Measurements from ENCODE around the gene RBKS. TPM values are rescaled to one million over a fixed set of nuclear protein-coding genes. Genes with fewer than 3 reads are reported as not detected.

Gene RBKS
- total RNA-seq, 4 donors from 2014 or later = 0.63 to 5.8 (median 2.5) TPM

DNA sequence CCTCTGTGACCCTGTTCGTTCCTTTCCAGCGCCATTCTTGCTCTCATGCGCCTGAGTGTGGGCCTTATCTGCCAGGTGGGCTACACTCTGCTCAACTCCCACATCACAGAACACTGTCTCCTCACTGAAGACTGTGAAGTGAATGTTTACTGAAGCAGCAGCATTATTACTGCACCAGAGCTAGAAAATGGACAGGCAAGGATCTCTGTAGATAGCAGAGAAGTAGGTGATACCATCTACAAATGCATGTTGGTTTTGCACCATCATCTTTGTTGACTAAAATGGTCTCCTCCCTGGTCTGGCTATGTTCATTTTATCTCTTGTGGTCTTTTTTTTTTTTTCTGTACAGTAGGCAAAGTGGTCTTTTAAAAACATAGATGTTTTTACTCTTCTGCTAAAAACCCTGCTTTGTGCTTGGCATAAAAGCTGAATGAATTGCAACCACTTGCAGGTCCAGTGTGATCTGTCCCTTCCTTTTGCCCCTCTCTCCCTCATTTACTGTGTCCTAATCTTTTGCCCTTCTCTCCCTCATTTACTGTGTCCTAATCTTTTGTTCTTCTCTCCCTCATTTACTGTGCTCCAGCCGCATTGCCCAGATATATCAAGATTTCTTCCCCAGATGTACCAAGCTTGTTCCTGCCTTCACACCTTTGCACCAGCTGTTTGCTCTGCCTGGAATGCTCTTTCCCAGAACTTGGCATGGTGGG is 35.7 kb upstream of the RBKS start:
- peaks cover 0 to 11% (median 2%) of the 10 kb centered on the region in 4 donors for H3K36me3 ChIP-seq
- H3K9me3 ChIP-seq = no peaks in the 10 kb centered on the region
- intact Hi-C loops (cut with DNase I) = no loop called here
- no peak overlapping the region for H3K4me3 ChIP-seq
- no peaks in the 10 kb centered on the region for H3K27me3 ChIP-seq
- no peaks in the 10 kb centered on the region for H3K4me1 ChIP-seq
- 95% methylated on average over 4 of the region's 4 CpGs for WGBS
- DNase-seq (ENCODE audit: extremely low spot score) = no peak
- no peak for TF ChIP-seq POLR2A (IDR thresholded peaks at IDR 0.05; ENCODE audit: low read depth)
- no peak for TF ChIP-seq POLR2AphosphoS5 (IDR thresholded peaks at IDR 0.05)
- TF ChIP-seq EP300 (IDR thresholded peaks at IDR 0.05) = no peak
- TF ChIP-seq, protein P1, sequence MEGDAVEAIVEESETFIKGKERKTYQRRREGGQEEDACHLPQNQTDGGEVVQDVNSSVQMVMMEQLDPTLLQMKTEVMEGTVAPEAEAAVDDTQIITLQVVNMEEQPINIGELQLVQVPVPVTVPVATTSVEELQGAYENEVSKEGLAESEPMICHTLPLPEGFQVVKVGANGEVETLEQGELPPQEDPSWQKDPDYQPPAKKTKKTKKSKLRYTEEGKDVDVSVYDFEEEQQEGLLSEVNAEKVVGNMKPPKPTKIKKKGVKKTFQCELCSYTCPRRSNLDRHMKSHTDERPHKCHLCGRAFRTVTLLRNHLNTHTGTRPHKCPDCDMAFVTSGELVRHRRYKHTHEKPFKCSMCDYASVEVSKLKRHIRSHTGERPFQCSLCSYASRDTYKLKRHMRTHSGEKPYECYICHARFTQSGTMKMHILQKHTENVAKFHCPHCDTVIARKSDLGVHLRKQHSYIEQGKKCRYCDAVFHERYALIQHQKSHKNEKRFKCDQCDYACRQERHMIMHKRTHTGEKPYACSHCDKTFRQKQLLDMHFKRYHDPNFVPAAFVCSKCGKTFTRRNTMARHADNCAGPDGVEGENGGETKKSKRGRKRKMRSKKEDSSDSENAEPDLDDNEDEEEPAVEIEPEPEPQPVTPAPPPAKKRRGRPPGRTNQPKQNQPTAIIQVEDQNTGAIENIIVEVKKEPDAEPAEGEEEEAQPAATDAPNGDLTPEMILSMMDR (IDR thresholded peaks at IDR 0.05) = no peak
- H3K27ac ChIP-seq (replicated peaks in 1 of 4) = no peak overlapping the region

DNA sequence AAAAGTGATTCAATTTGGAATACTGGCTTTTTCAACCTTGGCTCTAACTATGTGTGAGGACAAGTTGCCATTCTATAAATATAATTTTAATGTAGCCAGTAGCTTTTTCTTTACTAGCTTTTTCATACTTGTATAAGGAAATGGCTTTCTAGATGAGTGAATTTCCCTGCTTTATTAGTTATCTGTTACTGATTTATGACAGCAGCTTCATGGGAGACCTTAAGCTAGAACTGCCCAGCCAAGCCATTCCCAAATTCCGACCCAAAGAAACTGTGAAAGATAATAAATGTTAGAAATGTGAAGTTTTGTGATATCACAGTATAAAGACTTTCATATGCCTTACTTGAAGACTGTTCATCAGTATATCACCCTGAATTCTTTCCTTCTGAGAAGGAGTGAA is 32.7 kb upstream of the RBKS start:
- no peak for TF ChIP-seq POLR2AphosphoS5 (IDR thresholded peaks at IDR 0.05)
- TF ChIP-seq, protein P1 (IDR thresholded peaks at IDR 0.05) = no peak
- no peak for TF ChIP-seq POLR2A (IDR thresholded peaks at IDR 0.05; ENCODE audit: low read depth)
- TF ChIP-seq EP300 (IDR thresholded peaks at IDR 0.05) = no peak
- DNase-seq (ENCODE audit: extremely low spot score) = no peak
- intact Hi-C loops (cut with DNase I) = no loop called here
- Histone ChIP-seq H3K4me1 (peaks cover 0 to 7% (median 1%) of the 10 kb centered on the region in 4 donors), H3K9me3 (no peaks in the 10 kb centered on the region), H3K4me3 (no peak overlapping the region), H3K27me3 (no peaks in the 10 kb centered on the region), H3K36me3 (peaks cover 0 to under 1% (median 0%) of the 10 kb centered on the region in 4 donors), H3K27ac (replicated peaks in 1 of 4) (no peak overlapping the region)
- 90% methylated on average over 1 of the region's 1 CpG for WGBS

DNA sequence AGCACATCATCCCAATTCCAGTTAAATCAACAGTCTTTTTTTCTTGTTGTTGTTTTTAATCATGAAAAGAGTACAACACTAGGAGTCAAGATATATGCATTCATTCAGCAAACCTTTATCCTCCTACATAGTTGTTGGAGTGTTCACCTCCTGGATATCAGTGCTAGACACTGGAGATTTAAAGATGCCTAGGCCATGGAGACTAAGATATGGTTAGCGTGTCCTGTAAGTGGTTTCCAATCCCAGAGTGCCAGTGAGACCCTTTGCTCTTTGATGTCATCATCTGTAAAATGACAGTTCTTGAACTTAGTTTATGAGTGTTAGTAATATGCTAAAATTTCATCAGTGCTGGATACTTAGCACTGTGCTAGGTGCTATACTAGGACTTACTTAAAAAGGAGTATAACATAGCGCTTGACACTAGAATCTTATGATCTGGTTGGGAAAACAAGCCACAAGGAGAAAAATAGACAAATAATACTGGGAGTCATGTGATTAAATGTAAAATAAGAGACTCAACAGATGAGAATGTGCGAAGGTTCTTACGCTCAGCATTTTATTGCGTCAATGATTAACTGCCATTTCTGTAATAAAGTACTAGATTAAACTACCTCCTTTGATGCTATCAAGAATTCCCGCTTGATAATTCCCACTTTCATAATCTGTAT is 31.8 kb upstream of the RBKS start:
- TF ChIP-seq POLR2A (IDR thresholded peaks at IDR 0.05; ENCODE audit: low read depth) (no peak), POLR2AphosphoS5 (IDR thresholded peaks at IDR 0.05) (no peak), EP300 (IDR thresholded peaks at IDR 0.05) (no peak)
- TF ChIP-seq, protein P1 (IDR thresholded peaks at IDR 0.05) = no peak
- intact Hi-C loops (cut with DNase I) = no loop called here
- Histone ChIP-seq H3K27ac (replicated peaks in 1 of 4) (peak overlapping the region in 1 of 4 donors; percentile 24), H3K4me1 (peaks cover 4 to 7% (median 6%) of the 10 kb centered on the region in 4 donors), H3K4me3 (no peak overlapping the region), H3K9me3 (no peaks in the 10 kb centered on the region), H3K36me3 (no peaks in the 10 kb centered on the region), H3K27me3 (no peaks in the 10 kb centered on the region)
- WGBS = 95% methylated on average over 6 of the region's 6 CpGs
- DNase-seq (ENCODE audit: extremely low spot score) = no peak

DNA sequence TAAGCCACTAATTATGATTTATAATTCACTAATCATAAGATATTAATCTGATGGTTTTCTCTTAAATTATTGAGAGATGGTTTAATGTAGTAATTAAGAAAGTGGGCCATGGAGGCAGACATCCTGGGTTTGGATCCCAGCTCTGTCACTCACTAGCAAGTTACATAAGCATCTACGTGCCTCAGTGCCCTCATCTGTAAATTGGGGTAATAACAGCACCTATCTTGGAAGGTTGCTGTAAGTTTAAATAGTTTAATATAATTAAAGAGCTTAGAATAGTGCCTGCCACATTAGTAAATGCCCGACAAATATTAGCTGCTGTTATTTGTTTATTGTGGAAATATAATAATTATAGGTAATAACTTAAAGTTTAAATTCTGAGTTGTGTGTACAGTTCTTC is 31.2 kb upstream of the RBKS start:
- no peaks in the 10 kb centered on the region for H3K9me3 ChIP-seq
- H3K4me3 ChIP-seq = no peak overlapping the region
- peak overlapping the region in 1 of 4 donors; percentile 24 for H3K27ac ChIP-seq (replicated peaks in 1 of 4)
- H3K36me3 ChIP-seq = no peaks in the 10 kb centered on the region
- 100% methylated on average over 2 of the region's 2 CpGs for WGBS
- H3K4me1 ChIP-seq = peaks cover 10 to 12% (median 11%) of the 10 kb centered on the region in 4 donors
- intact Hi-C loops (cut with DNase I) = no loop called here
- no peak for DNase-seq (ENCODE audit: extremely low spot score)
- TF ChIP-seq POLR2A (IDR thresholded peaks at IDR 0.05; ENCODE audit: low read depth) = no peak
- TF ChIP-seq, protein P1 (IDR thresholded peaks at IDR 0.05) = no peak
- no peak for TF ChIP-seq POLR2AphosphoS5 (IDR thresholded peaks at IDR 0.05)
- TF ChIP-seq EP300 (IDR thresholded peaks at IDR 0.05) = no peak
- H3K27me3 ChIP-seq = no peaks in the 10 kb centered on the region

Data from esophagus muscularis mucosa (tissue), 4 donors.